K562 (cell line): ENCODE data around the gene MEF2C. TPM values are rescaled to one million over a fixed set of nuclear protein-coding genes. Genes with fewer than 3 reads are reported as not detected.
A peak's percentile ranks its signal among the peaks of the same experiment; 100 is the strongest.

Experiments
- ATF1 ChIP-seq, 2 experiments: fragments of 450-650 bp in 1 of 2; IDR thresholded peaks; 2 replicates each; pipeline ENCODE4 v1.6.1; 2016; ENCODE audit warnings: missing compliant biosample characterization in 1 of 2, missing genetic modification characterization in 1 of 2
- CXXC5 ChIP-seq: fragments of 250-450 bp; sonication (Bioruptor Pico); IDR thresholded peaks from 2 replicates; pipeline ENCODE4 v1.8.0; 2022; ENCODE audit warnings: inconsistent platforms, mild to moderate bottlenecking, moderate library complexity
- ESRRB ChIP-seq: fragments of 250-450 bp; sonication (Bioruptor Pico); IDR thresholded peaks from 2 replicates; pipeline ENCODE4 v1.5.0; 2020; ENCODE audit warnings: mild to moderate bottlenecking, moderate library complexity, borderline replicate concordance
- HNRNPLL ChIP-seq: fragments of 200-400 bp; formaldehyde crosslinking; IDR thresholded peaks from 2 replicates; pipeline ENCODE4 v1.6.1; 2017; ENCODE audit warnings: low read length, low read depth, mild to moderate bottlenecking; ENCODE audit not compliant: poor library complexity, severe bottlenecking
- MYC ChIP-seq, 2 experiments: fragments of 250-450 bp in 1 of 2; sonication (Bioruptor Pico) in 1 of 2; IDR thresholded peaks; 2 replicates each; pipeline versions ENCODE4 v1.5.1 to v1.6.1; 2012 to 2021; ENCODE audit warnings: low read depth in 2 of 2, borderline replicate concordance in 1 of 2, improper control_type of control experiment in 1 of 2, low read length in 1 of 2, mild to moderate bottlenecking in 1 of 2, moderate library complexity in 1 of 2
- NFRKB ChIP-seq: fragments of 450-650 bp; IDR thresholded peaks from 2 replicates; pipeline ENCODE4 v1.6.1; 2016; ENCODE audit warnings: low read depth
- NR2C2 ChIP-seq, 2 experiments: fragments of 200-800 bp in 1 of 2; sonication (Bioruptor generic) in 1 of 2; sonication (generic) in 1 of 2; formaldehyde crosslinking in 1 of 2; IDR thresholded peaks; 2 replicates each; pipeline versions ENCODE4 v1.6.1 to v1.8.0; 2016 to 2022; ENCODE audit warnings: mild to moderate bottlenecking in 1 of 2, missing compliant biosample characterization in 1 of 2, missing genetic modification characterization in 1 of 2, missing genetic modification reagents in 1 of 2
- SAFB2 ChIP-seq: fragments of 200-400 bp; formaldehyde crosslinking; IDR thresholded peaks from 2 replicates; pipeline ENCODE4 v1.6.1; 2018; ENCODE audit warnings: borderline replicate concordance, low read length, low read depth, moderate library complexity; ENCODE audit not compliant: severe bottlenecking
- SMAD2 ChIP-seq: fragments of 150-350 bp; IDR thresholded peaks from 2 replicates; pipeline ENCODE4 v1.6.1; 2014; ENCODE audit warnings: low read depth, mild to moderate bottlenecking, low read length
- TBP ChIP-seq: optimal IDR thresholded peaks from 2 replicates; pipeline ENCODE3; 2011; ENCODE audit warnings: low read depth, low read length, improper control_type of control experiment
- ZNF212 ChIP-seq: fragments of 450-650 bp; formaldehyde crosslinking; IDR thresholded peaks from 2 replicates; pipeline ENCODE4 v1.4.0; 2020; ENCODE audit warnings: mild to moderate bottlenecking
- ZNF282 ChIP-seq: sonication (generic); formaldehyde crosslinking; IDR thresholded peaks from 2 replicates; pipeline ENCODE4 v1.8.1; 2023; ENCODE audit warnings: missing genetic modification reagents
- polyA plus RNA-seq, 8 experiments: library from polyadenylated mRNA; depleted of rRNA in 4 of 8; stranded (reverse) in 5 of 8; unstranded in 3 of 8; fragments of >200 nt; fragmentation: Nextera tagmentation in 2 of 8; fragmentation: Illumina TruSeq in 1 of 8; extraction: Ambion mirVana in 2 of 8; extraction: Trizol in 1 of 8; gene quantifications; 2 replicates each; pipeline versions ENCODE4 v1.2.1 to v1.2.3, GENCODE V29; 2011 to 2014; ENCODE audit warnings: inconsistent platforms in 1 of 8, missing spikeins in 1 of 8
- total RNA-seq, 7 experiments: library from RNA; depleted of rRNA in 6 of 7; stranded (reverse); fragments of >200 nt in 6 of 7; fragmentation: Illumina TruSeq in 2 of 7; extraction: Trizol in 2 of 7; gene quantifications; 2 replicates each; pipeline versions ENCODE4 v1.2.1 to v1.2.3, GENCODE V29; 2011 to 2021; ENCODE audit warnings: low replicate concordance in 1 of 7
- TF ChIP-seq, protein P1 (sequence below), 2 experiments: fragments of 450-650 bp in 1 of 2; sonication (generic) in 1 of 2; formaldehyde crosslinking in 1 of 2; IDR thresholded peaks; 2 replicates each; pipeline versions ENCODE4 v1.7.1 to v1.9.0; 2016 to 2022; ENCODE audit warnings: inconsistent platforms in 1 of 2, mild to moderate bottlenecking in 1 of 2, missing genetic modification reagents in 1 of 2
- TF ChIP-seq, protein P2 (sequence below): sonication (generic); formaldehyde crosslinking; IDR thresholded peaks from 2 replicates; pipeline ENCODE4 v1.8.1; 2023; ENCODE audit warnings: mild to moderate bottlenecking, missing genetic modification reagents

Gene MEF2C
- total and polyA plus RNA-seq, 9 of the 15 experiments (the other 6 are each of a cell fraction or from before 2014, with no cell fraction given), result 25.1 to 67.8 (median 58.3) TPM

DNA sequence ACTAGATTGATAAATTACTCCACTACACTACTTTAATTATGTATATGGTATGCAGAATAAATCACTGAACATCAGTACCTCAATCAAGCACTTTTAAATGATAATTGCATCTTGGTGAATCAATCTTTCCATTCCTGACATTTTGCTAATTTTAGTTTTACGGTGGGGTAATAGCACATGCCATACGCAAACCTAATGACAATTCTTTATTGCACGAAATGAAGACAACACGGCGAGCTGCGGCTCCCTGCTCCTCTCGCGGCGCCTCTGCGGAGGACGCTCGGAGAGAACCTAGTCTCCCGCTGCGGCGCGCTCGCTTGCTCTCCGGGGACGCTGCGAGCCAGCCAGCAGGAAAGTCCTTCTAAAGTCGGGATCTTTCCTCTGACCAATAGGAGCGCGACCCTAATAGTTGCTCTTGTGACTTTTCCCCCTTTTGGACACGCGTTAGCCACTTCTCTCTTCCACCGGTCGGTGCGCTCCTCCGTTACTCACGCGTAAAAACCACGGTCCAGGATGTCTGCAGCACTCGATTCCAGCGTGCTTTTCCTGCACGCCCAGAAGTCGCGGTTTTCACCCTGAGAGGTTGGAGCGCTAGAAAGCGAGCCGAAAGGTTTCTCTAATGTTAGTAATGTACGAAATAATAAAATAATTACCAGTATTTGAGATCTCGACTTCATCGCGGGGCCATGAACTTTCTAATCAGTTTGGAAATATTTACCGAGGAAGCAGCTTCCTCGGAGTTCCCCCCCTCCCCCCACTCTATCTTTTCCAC is 1.0 kb upstream of the MEF2C start (continued):
- TF ChIP-seq, protein P1, sequence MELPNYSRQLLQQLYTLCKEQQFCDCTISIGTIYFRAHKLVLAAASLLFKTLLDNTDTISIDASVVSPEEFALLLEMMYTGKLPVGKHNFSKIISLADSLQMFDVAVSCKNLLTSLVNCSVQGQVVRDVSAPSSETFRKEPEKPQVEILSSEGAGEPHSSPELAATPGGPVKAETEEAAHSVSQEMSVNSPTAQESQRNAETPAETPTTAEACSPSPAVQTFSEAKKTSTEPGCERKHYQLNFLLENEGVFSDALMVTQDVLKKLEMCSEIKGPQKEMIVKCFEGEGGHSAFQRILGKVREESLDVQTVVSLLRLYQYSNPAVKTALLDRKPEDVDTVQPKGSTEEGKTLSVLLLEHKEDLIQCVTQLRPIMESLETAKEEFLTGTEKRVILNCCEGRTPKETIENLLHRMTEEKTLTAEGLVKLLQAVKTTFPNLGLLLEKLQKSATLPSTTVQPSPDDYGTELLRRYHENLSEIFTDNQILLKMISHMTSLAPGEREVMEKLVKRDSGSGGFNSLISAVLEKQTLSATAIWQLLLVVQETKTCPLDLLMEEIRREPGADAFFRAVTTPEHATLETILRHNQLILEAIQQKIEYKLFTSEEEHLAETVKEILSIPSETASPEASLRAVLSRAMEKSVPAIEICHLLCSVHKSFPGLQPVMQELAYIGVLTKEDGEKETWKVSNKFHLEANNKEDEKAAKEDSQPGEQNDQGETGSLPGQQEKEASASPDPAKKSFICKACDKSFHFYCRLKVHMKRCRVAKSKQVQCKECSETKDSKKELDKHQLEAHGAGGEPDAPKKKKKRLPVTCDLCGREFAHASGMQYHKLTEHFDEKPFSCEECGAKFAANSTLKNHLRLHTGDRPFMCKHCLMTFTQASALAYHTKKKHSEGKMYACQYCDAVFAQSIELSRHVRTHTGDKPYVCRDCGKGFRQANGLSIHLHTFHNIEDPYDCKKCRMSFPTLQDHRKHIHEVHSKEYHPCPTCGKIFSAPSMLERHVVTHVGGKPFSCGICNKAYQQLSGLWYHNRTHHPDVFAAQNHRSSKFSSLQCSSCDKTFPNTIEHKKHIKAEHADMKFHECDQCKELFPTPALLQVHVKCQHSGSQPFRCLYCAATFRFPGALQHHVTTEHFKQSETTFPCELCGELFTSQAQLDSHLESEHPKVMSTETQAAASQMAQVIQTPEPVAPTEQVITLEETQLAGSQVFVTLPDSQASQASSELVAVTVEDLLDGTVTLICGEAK (IDR thresholded peaks at IDR 0.05), result 0 out of 2 replicates have a peak, but pooled peaks have one; percentile 26
- TF ChIP-seq, protein P1 (CRISPR knock-in tag; IDR thresholded peaks at IDR 0.05), result no peak
- TF ChIP-seq NR2C2 (CRISPR knock-in tag; IDR thresholded peaks at IDR 0.05) (peak; percentile 22; the same call in 1 of the 2 replicates), NR2C2 (tag; IDR thresholded peaks at IDR 0.05) (peak; percentile 18; the same call in 1 of the 2 replicates), SAFB2 (no peak), TBP (peak; percentile 27), ZNF282 (no peak), MYC (IDR thresholded peaks at IDR 0.05; ENCODE audit: low read depth, low read length) (peak; percentile 41; the same call in 1 of the 2 replicates), MYC (CRISPR knock-in tag; IDR thresholded peaks at IDR 0.05; ENCODE audit: borderline replicate concordance, low read depth) (no peak), ATF1 (CRISPR knock-in tag; IDR thresholded peaks at IDR 0.05) (no peak), ATF1 (tag; IDR thresholded peaks at IDR 0.05) (peak; percentile 41), ZNF212 (CRISPR knock-in tag) (no peak), NFRKB (0 out of 2 replicates have a peak, but pooled peaks have one; percentile 19), CXXC5 (CRISPR knock-in tag) (peak; percentile 75), SMAD2 (no peak), ESRRB (CRISPR knock-in tag) (no peak), HNRNPLL (peak; percentile 89)
- TF ChIP-seq, protein P2, sequence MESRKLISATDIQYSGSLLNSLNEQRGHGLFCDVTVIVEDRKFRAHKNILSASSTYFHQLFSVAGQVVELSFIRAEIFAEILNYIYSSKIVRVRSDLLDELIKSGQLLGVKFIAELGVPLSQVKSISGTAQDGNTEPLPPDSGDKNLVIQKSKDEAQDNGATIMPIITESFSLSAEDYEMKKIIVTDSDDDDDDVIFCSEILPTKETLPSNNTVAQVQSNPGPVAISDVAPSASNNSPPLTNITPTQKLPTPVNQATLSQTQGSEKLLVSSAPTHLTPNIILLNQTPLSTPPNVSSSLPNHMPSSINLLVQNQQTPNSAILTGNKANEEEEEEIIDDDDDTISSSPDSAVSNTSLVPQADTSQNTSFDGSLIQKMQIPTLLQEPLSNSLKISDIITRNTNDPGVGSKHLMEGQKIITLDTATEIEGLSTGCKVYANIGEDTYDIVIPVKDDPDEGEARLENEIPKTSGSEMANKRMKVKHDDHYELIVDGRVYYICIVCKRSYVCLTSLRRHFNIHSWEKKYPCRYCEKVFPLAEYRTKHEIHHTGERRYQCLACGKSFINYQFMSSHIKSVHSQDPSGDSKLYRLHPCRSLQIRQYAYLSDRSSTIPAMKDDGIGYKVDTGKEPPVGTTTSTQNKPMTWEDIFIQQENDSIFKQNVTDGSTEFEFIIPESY, result peak; percentile 50
